HCT116 (cell line): Measurements from ENCODE around the gene RASGRF2. TPM values are rescaled to one million over a fixed set of nuclear protein-coding genes. Genes with fewer than 3 reads are reported as not detected.

Source experiments
- ATAC-seq: fragments of 200-7000 bp; cut with Tn5 transposase; 2 replicates; pipeline ENCODE4 v1.9.1; 2020; ENCODE audit warnings: mild to moderate bottlenecking, moderate library complexity
- BruUV-seq: library from RNA; stranded (reverse); fragments of 400-500 nt; replicated peaks from 2 replicates; lab custom pipeline; 2021; lab: Mats Ljungman, UMichigan
- CTCF ChIA-PET: fragments of 300-600 bp; sonication (Branson Sonifier 250); formaldehyde crosslinking; loops from one replicate; lab custom pipeline; 2021; ENCODE audit warnings: antibody characterized with exemption; lab: Charles Lee
- POLR2A ChIA-PET: fragments of 300-600, 350-600 bp; sonication (Branson Sonifier 250); formaldehyde crosslinking; loops from one replicate; lab custom pipeline; 2021; ENCODE audit warnings: antibody characterized with exemption; lab: Charles Lee
- RAD21 ChIA-PET, 2 experiments: fragments of 300-600 bp; sonication (Branson Sonifier 250); formaldehyde crosslinking; loops; one replicate each; lab custom pipeline; 2023; ENCODE audit warnings: low total read pairs in 2 of 2; ENCODE audit not compliant: uncharacterized antibody in 2 of 2, unreplicated experiment in 2 of 2, low non-redundant PET in 1 of 2; lab: Charles Lee
- DNase-seq: peaks from one replicate; pipeline ENCODE4 v3.0.0-alpha.2; 2010; ENCODE audit warnings: low read depth, low spot score
- H2AFZ ChIP-seq: fragments of 200-600 bp; shearing (Covaris generic), sonication (generic); 2 replicates; pipeline ENCODE4 v1.6.1; 2017; ENCODE audit warnings: low read depth, mixed run types, mixed read lengths, antibody characterized with exemption, low read length; ENCODE audit not compliant: poor library complexity, severe bottlenecking
- H3K27ac ChIP-seq: 2 replicates; pipeline ENCODE4 v1.5.1; 2012; ENCODE audit warnings: low read depth, low read length
- H3K27me3 ChIP-seq: fragments of 200-600 bp; sonication (generic); 2 replicates; pipeline ENCODE4 v1.6.1; 2016; ENCODE audit warnings: mixed run types, low read length, mixed read lengths; ENCODE audit not compliant: insufficient read depth
- H3K36me3 ChIP-seq, 2 experiments: fragments of 200-500 bp in 1 of 2; fragments of 200-600 bp in 1 of 2; sonication (Bioruptor generic) in 1 of 2; sonication (generic) in 1 of 2; 2 replicates each; pipeline versions ENCODE4 v1.5.1 to v1.6.1; 2014 to 2016; ENCODE audit warnings: low read length in 2 of 2, inconsistent platforms in 1 of 2, mixed read lengths in 1 of 2, mixed run types in 1 of 2; ENCODE audit not compliant: insufficient read depth in 2 of 2, control insufficient read depth in 1 of 2
- H3K4me1 ChIP-seq, 2 experiments: fragments of 200-600 bp in 1 of 2; sonication (generic) in 1 of 2; 2 replicates each; pipeline versions ENCODE4 v1.5.1 to v1.6.1; 2012 to 2017; ENCODE audit warnings: low read length in 2 of 2, inconsistent platforms in 1 of 2, mild to moderate bottlenecking in 1 of 2, mixed read lengths in 1 of 2, mixed run types in 1 of 2, moderate library complexity in 1 of 2; ENCODE audit not compliant: insufficient read depth in 2 of 2, control insufficient read depth in 1 of 2
- H3K4me2 ChIP-seq: fragments of 200-600 bp; sonication (generic); 2 replicates; pipeline ENCODE4 v1.6.1; 2017; ENCODE audit warnings: mixed run types, low read length, mixed read lengths
- H3K4me3 ChIP-seq, 2 experiments: fragments of 200-600 bp in 1 of 2; sonication (generic) in 1 of 2; replicated peaks in 1 of 2; 2 replicates each; pipeline ENCODE4 v1.5.1; 2011 to 2016; ENCODE audit warnings: low read length in 2 of 2, control low read depth in 1 of 2, low read depth in 1 of 2, mild to moderate bottlenecking in 1 of 2, mixed read lengths in 1 of 2, mixed run types in 1 of 2
- H3K79me2 ChIP-seq: fragments of 200-600 bp; sonication (generic); 2 replicates; pipeline ENCODE4 v1.6.1; 2017; ENCODE audit warnings: mild to moderate bottlenecking, mixed run types, low read length, moderate library complexity, mixed read lengths; ENCODE audit not compliant: insufficient read depth
- H3K9ac ChIP-seq: fragments of 200-600 bp; sonication (generic); 2 replicates; pipeline ENCODE4 v1.6.1; 2016; ENCODE audit warnings: low read length, mixed read lengths
- H3K9me2 ChIP-seq: fragments of 200-600 bp; sonication (generic), shearing (Covaris generic); 2 replicates; pipeline ENCODE4 v1.6.1; 2017; ENCODE audit warnings: mixed run types, mild to moderate bottlenecking, moderate library complexity; ENCODE audit not compliant: insufficient read depth
- H3K9me3 ChIP-seq, 2 experiments: fragments of 200-500 bp in 1 of 2; fragments of 200-600 bp in 1 of 2; sonication (Bioruptor generic) in 1 of 2; sonication (generic) in 1 of 2; 2 replicates each; pipeline ENCODE4 v1.6.1; 2014 to 2017; ENCODE audit warnings: low read length in 2 of 2, mixed read lengths in 2 of 2, inconsistent platforms in 1 of 2, low read depth in 1 of 2, mild to moderate bottlenecking in 1 of 2, mixed run types in 1 of 2, moderate library complexity in 1 of 2; ENCODE audit not compliant: control insufficient read depth in 1 of 2, insufficient read depth in 1 of 2
- H4K20me1 ChIP-seq: fragments of 200-600 bp; sonication (generic), shearing (Covaris generic); 2 replicates; pipeline ENCODE4 v1.6.1; 2017; ENCODE audit warnings: mixed run types, mild to moderate bottlenecking, moderate library complexity; ENCODE audit not compliant: insufficient read depth
- EZH2phosphoT487 ChIP-seq: fragments of 200-600 bp; IDR thresholded peaks from 2 replicates; pipeline ENCODE4 v1.6.1; 2018; ENCODE audit warnings: antibody characterized with exemption, borderline replicate concordance
- JUND ChIP-seq: IDR thresholded peaks from 2 replicates; pipeline ENCODE4 v1.6.1; 2012
- RAD21 ChIP-seq: IDR thresholded peaks from 2 replicates; pipeline ENCODE4 v1.6.1; 2012; ENCODE audit warnings: low read depth, mild to moderate bottlenecking
- SIN3A ChIP-seq: IDR thresholded peaks from 2 replicates; pipeline ENCODE4 v1.6.1; 2012; ENCODE audit warnings: low read depth
- SP1 ChIP-seq: IDR thresholded peaks from 2 replicates; pipeline ENCODE4 v1.6.1; 2012; ENCODE audit warnings: low read depth
- intact Hi-C: fragments of 100-400 bp; cut with micrococcal nuclease; formaldehyde crosslinking; loops from 2 replicates; pipeline ENCODE4 v1.10.0; 2022
- total RNA-seq: library from RNA; stranded (reverse); gene quantifications from one replicate; pipeline ENCODE4 v1.2.1, GENCODE V29; 2021; ENCODE audit not compliant: unreplicated experiment
- TF ChIP-seq, protein P1 (sequence below): IDR thresholded peaks from 2 replicates; pipeline ENCODE4 v1.6.1; 2012; ENCODE audit warnings: low read depth

Gene RASGRF2
- total RNA-seq, 1 experiment from 2014 or later = 0.05 TPM

DNA sequence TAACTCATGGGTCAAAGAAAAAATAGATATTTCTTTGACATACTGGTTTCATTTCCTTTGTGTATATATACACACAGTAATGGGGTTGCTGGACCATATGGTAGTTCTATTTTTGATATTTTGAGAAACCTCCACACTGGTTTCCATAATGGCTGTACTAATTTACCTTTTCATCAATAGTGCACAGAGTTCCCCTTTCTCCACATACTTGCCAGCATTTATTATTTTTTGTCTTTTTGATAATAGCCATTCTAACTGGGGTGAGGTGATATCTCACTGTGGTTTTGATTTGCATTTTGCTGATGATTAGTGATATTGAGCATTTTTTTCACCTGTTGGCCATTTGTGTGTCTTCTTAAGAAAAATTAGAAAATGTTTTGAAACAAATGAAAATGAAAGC lies 194.6 kb downstream of the RASGRF2 start:
- CTCF ChIA-PET = no interaction called here

DNA sequence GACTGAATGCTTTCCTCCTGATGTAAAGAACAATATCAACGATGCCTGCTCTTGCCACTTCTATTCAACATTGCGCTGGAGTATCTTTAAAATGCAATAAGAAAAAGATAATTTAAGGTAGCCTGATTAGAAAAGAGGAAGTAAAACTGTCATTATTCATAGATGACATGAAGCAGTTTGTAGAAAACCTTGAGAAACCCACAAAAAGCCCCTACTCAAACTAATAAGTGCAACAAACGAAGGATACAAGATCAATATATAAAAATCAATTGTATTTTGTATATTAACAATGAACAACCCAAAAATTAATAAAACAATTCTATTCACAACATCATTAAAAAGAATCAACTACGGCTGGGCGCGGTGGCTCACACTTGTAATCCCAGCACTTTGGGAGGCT lies 196.6 kb downstream of the RASGRF2 start:
- no peak for ATAC-seq
- H3K79me2 ChIP-seq = no peaks in the 10 kb centered on the region
- DNase-seq = no peak
- H3K27ac ChIP-seq = no peak overlapping the region
- H3K9me3 ChIP-seq = peaks cover 0 to 4% of the 10 kb centered on the region in 2 experiments; a peak in 1 of 4 replicates
- H3K9ac ChIP-seq = no peak overlapping the region
- H3K36me3 ChIP-seq = no peaks in the 10 kb centered on the region
- RAD21 ChIA-PET = no interaction called here
- no peak overlapping the region for H3K4me3 ChIP-seq
- H3K27me3 ChIP-seq = no peaks in the 10 kb centered on the region
- no peaks in the 10 kb centered on the region for H3K4me1 ChIP-seq
- POLR2A ChIA-PET = no interaction called here
- H2AFZ ChIP-seq = no peak overlapping the region
- CTCF ChIA-PET = no interaction called here
- H3K4me2 ChIP-seq = no peak overlapping the region
- TF ChIP-seq JUND = no peak
- TF ChIP-seq, protein P1, sequence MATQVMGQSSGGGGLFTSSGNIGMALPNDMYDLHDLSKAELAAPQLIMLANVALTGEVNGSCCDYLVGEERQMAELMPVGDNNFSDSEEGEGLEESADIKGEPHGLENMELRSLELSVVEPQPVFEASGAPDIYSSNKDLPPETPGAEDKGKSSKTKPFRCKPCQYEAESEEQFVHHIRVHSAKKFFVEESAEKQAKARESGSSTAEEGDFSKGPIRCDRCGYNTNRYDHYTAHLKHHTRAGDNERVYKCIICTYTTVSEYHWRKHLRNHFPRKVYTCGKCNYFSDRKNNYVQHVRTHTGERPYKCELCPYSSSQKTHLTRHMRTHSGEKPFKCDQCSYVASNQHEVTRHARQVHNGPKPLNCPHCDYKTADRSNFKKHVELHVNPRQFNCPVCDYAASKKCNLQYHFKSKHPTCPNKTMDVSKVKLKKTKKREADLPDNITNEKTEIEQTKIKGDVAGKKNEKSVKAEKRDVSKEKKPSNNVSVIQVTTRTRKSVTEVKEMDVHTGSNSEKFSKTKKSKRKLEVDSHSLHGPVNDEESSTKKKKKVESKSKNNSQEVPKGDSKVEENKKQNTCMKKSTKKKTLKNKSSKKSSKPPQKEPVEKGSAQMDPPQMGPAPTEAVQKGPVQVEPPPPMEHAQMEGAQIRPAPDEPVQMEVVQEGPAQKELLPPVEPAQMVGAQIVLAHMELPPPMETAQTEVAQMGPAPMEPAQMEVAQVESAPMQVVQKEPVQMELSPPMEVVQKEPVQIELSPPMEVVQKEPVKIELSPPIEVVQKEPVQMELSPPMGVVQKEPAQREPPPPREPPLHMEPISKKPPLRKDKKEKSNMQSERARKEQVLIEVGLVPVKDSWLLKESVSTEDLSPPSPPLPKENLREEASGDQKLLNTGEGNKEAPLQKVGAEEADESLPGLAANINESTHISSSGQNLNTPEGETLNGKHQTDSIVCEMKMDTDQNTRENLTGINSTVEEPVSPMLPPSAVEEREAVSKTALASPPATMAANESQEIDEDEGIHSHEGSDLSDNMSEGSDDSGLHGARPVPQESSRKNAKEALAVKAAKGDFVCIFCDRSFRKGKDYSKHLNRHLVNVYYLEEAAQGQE = no peak
- no peaks in the 10 kb centered on the region for H3K9me2 ChIP-seq
- intact Hi-C loops = no loop called here
- H4K20me1 ChIP-seq = no peaks in the 10 kb centered on the region
- BruUV-seq = no TSS peak

More for the DNA sequence above, 194.6 kb downstream of the RASGRF2 start:
- H3K9me3 ChIP-seq = peaks cover 0 to 4% of the 10 kb centered on the region in 2 experiments; a peak in 1 of 4 replicates
- no peak overlapping the region for H3K4me2 ChIP-seq
- intact Hi-C loops = no loop called here
- no TSS peak for BruUV-seq
- no peaks in the 10 kb centered on the region for H3K27me3 ChIP-seq
- no peak overlapping the region for H3K27ac ChIP-seq
- no peaks in the 10 kb centered on the region for H3K36me3 ChIP-seq
- no peaks in the 10 kb centered on the region for H3K4me1 ChIP-seq
- no peak overlapping the region for H3K9ac ChIP-seq
- ChIA-PET RAD21 (no interaction called here), POLR2A (no interaction called here)
- H3K79me2 ChIP-seq = no peaks in the 10 kb centered on the region
- H4K20me1 ChIP-seq = no peaks in the 10 kb centered on the region
- ATAC-seq = no peak
- H3K4me3 ChIP-seq = no peak overlapping the region
- no peak for DNase-seq
- H3K9me2 ChIP-seq = no peaks in the 10 kb centered on the region
- TF ChIP-seq RAD21 (no peak), EZH2phosphoT487 (no peak), SP1 (no peak), SIN3A (no peak)
- TF ChIP-seq, protein P1 = no peak
- H2AFZ ChIP-seq = no peak overlapping the region
